HEK293 (cell line): ENCODE results near the gene ZNF608.

ENCODE experiments used
- BCL11B ChIP-seq: fragments of 450-650 bp; formaldehyde crosslinking; IDR thresholded peaks from 2 replicates; pipeline ENCODE4 v1.5.1; 2016; ENCODE audit warnings: low read depth, missing biosample characterization, missing genetic modification characterization
- KLF1 ChIP-seq: fragments of 450-650 bp; formaldehyde crosslinking; IDR thresholded peaks from 2 replicates; pipeline ENCODE4 v1.5.1; 2016; ENCODE audit warnings: missing biosample characterization, missing genetic modification characterization
- KLF10 ChIP-seq: fragments of 450-650 bp; IDR thresholded peaks from 2 replicates; pipeline ENCODE4 v1.5.1; 2018; ENCODE audit warnings: missing biosample characterization, mild to moderate bottlenecking, missing genetic modification characterization
- MYNN ChIP-seq: fragments of 450-650 bp; formaldehyde crosslinking; IDR thresholded peaks from 2 replicates; pipeline ENCODE4 v1.5.1; 2016; ENCODE audit warnings: missing biosample characterization, missing genetic modification characterization, borderline replicate concordance
- MZF1 ChIP-seq: fragments of 450-650 bp; formaldehyde crosslinking; IDR thresholded peaks from 2 replicates; pipeline ENCODE4 v1.5.1; 2017; ENCODE audit warnings: missing biosample characterization, missing genetic modification characterization, borderline replicate concordance
- OSR2 ChIP-seq: fragments of 450-650 bp; formaldehyde crosslinking; IDR thresholded peaks from 2 replicates; pipeline ENCODE4 v1.5.1; 2016; ENCODE audit warnings: missing biosample characterization, missing genetic modification characterization
- SP2 ChIP-seq: fragments of 450-650 bp; formaldehyde crosslinking; IDR thresholded peaks from 2 replicates; pipeline ENCODE4 v1.5.1; 2016; ENCODE audit warnings: missing biosample characterization, missing genetic modification characterization
- ZBTB1 ChIP-seq: fragments of 450-650 bp; formaldehyde crosslinking; IDR thresholded peaks from 2 replicates; pipeline ENCODE4 v1.5.1; 2016; ENCODE audit warnings: missing biosample characterization, missing genetic modification characterization
- ZBTB17 ChIP-seq: fragments of 450-650 bp; formaldehyde crosslinking; IDR thresholded peaks from 2 replicates; pipeline ENCODE4 v1.5.1; 2016; ENCODE audit warnings: missing biosample characterization, missing genetic modification characterization
- ZBTB21 ChIP-seq: fragments of 450-650 bp; formaldehyde crosslinking; IDR thresholded peaks from 2 replicates; pipeline ENCODE4 v1.5.1; 2017; ENCODE audit warnings: missing biosample characterization, missing genetic modification characterization
- ZBTB6 ChIP-seq: fragments of 450-650 bp; formaldehyde crosslinking; IDR thresholded peaks from 2 replicates; pipeline ENCODE4 v1.5.1; 2017; ENCODE audit warnings: missing biosample characterization, missing genetic modification characterization
- ZNF132 ChIP-seq: fragments of 450-650 bp; formaldehyde crosslinking; IDR thresholded peaks from 2 replicates; pipeline ENCODE4 v1.5.1; 2017; ENCODE audit warnings: missing biosample characterization, missing genetic modification characterization, borderline replicate concordance
- ZNF184 ChIP-seq: fragments of 450-650 bp; IDR thresholded peaks from 2 replicates; pipeline ENCODE4 v1.5.1; 2018; ENCODE audit warnings: missing biosample characterization, mild to moderate bottlenecking, missing genetic modification characterization
- ZNF2 ChIP-seq: fragments of 450-650 bp; formaldehyde crosslinking; IDR thresholded peaks from 2 replicates; pipeline ENCODE4 v1.5.1; 2016; ENCODE audit warnings: missing biosample characterization, missing genetic modification characterization
- ZNF202 ChIP-seq: fragments of 450-650 bp; formaldehyde crosslinking; IDR thresholded peaks from 2 replicates; pipeline ENCODE4 v1.5.1; 2016; ENCODE audit warnings: missing biosample characterization, missing genetic modification characterization, borderline replicate concordance
- ZNF324 ChIP-seq: fragments of 450-650 bp; formaldehyde crosslinking; IDR thresholded peaks from 2 replicates; pipeline ENCODE4 v1.5.1; 2016; ENCODE audit warnings: missing biosample characterization, missing genetic modification characterization
- ZNF366 ChIP-seq: fragments of 450-650 bp; formaldehyde crosslinking; conservative IDR thresholded peaks from 2 replicates; pipeline ENCODE4 v1.5.1; 2016; ENCODE audit warnings: missing biosample characterization, missing genetic modification characterization
- ZNF391 ChIP-seq: fragments of 450-650 bp; formaldehyde crosslinking; IDR thresholded peaks from 2 replicates; pipeline ENCODE4 v1.5.1; 2016; ENCODE audit warnings: low read depth, missing biosample characterization, missing genetic modification characterization, borderline replicate concordance
- ZNF449 ChIP-seq: fragments of 450-650 bp; formaldehyde crosslinking; IDR thresholded peaks from 2 replicates; pipeline ENCODE4 v1.5.1; 2017; ENCODE audit warnings: missing biosample characterization, mild to moderate bottlenecking, missing genetic modification characterization, moderate library complexity
- ZNF561 ChIP-seq: fragments of 450-650 bp; IDR thresholded peaks from 2 replicates; pipeline ENCODE4 v1.5.1; 2018; ENCODE audit warnings: missing biosample characterization, missing genetic modification characterization, borderline replicate concordance
- ZNF654 ChIP-seq: fragments of 450-650 bp; formaldehyde crosslinking; IDR thresholded peaks from 2 replicates; pipeline ENCODE4 v1.5.1; 2016; ENCODE audit warnings: low read depth, missing biosample characterization, missing genetic modification characterization
- ZNF843 ChIP-seq: fragments of 450-650 bp; formaldehyde crosslinking; IDR thresholded peaks from 2 replicates; pipeline ENCODE4 v1.5.1; 2016; ENCODE audit warnings: missing biosample characterization, missing genetic modification characterization
- ZSCAN23 ChIP-seq: fragments of 450-650 bp; formaldehyde crosslinking; IDR thresholded peaks from 2 replicates; pipeline ENCODE4 v1.5.1; 2016; ENCODE audit warnings: missing biosample characterization, missing genetic modification characterization
- TF ChIP-seq, protein P1 (sequence below): fragments of 450-650 bp; formaldehyde crosslinking; IDR thresholded peaks from 2 replicates; pipeline ENCODE4 v1.5.1; 2016; ENCODE audit warnings: missing biosample characterization, missing genetic modification characterization
- TF ChIP-seq, protein P2 (sequence below): fragments of 450-650 bp; formaldehyde crosslinking; IDR thresholded peaks from 2 replicates; pipeline ENCODE4 v1.5.1; 2016; ENCODE audit warnings: missing biosample characterization, missing genetic modification characterization
- TF ChIP-seq, protein P3 (sequence below): fragments of 450-650 bp; formaldehyde crosslinking; IDR thresholded peaks from 2 replicates; pipeline ENCODE4 v1.5.1; 2016; ENCODE audit warnings: missing biosample characterization, missing genetic modification characterization, low read depth
- TF ChIP-seq, protein P4 (sequence below): fragments of 450-650 bp; formaldehyde crosslinking; IDR thresholded peaks from 2 replicates; pipeline ENCODE4 v1.5.1; 2016; ENCODE audit warnings: missing biosample characterization, missing genetic modification characterization
- TF ChIP-seq, protein P5 (sequence below): fragments of 450-650 bp; formaldehyde crosslinking; IDR thresholded peaks from 2 replicates; pipeline ENCODE4 v1.5.1; 2016; ENCODE audit warnings: missing biosample characterization, missing genetic modification characterization

The ZNF608 gene

DNA sequence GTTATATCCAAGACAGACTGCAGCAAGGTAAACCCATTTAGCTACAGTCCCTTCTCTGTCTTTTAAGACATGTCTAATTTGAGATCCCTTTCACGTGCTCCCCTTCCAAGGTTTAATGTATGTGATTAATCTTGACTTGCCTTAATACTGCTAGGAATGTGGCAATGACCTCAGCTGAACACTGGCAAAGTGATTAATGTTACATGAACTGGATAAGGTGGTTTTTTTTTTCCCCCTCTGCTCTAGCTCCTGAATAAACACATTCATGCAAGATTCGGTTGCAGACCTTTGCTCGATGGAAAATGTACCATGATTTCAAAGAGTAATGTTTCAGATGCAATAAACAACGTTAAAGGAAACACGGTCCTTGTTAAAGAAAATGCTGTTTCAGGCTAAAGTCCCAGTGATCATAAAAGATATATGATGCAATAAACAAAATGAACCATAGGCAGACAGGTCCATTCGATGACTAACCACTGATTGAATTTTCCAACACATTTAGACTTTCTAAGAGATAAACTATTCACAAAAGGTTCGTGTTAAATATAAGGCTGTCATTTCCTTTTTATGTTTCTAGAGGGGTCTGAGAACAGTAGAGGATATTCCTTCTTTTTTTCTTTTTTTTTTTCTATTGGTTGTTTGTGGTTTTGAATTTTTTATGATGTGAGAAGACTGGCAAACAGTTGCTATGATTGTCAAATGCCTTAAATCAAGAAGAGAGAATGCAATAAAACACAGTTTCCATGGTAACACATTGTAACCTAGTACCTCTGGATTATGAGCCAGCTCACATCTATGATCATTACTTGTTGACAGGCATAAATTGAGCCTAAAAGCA is 44.7 kb upstream of the ZNF608 start (continued):
- TF ChIP-seq ZNF843 (tag by site-specific recombination) = peak; percentile 88
- peak; percentile 77 for TF ChIP-seq ZNF366 (tag by site-specific recombination)
- no peak for TF ChIP-seq ZNF132 (tag by site-specific recombination)
- peak; percentile 92 for TF ChIP-seq ZBTB17 (tag by site-specific recombination)
- TF ChIP-seq SP2 (tag by site-specific recombination) = no peak
- TF ChIP-seq, protein P1, sequence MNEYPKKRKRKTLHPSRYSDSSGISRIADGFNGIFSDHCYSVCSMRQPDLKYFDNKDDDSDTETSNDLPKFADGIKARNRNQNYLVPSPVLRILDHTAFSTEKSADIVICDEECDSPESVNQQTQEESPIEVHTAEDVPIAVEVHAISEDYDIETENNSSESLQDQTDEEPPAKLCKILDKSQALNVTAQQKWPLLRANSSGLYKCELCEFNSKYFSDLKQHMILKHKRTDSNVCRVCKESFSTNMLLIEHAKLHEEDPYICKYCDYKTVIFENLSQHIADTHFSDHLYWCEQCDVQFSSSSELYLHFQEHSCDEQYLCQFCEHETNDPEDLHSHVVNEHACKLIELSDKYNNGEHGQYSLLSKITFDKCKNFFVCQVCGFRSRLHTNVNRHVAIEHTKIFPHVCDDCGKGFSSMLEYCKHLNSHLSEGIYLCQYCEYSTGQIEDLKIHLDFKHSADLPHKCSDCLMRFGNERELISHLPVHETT = peak; percentile 54
- peak; percentile 97 for TF ChIP-seq MZF1 (tag by site-specific recombination)
- no peak for TF ChIP-seq KLF1 (tag by site-specific recombination)
- peak; percentile 93 for TF ChIP-seq ZNF561 (tag by site-specific recombination)
- TF ChIP-seq ZNF449 (tag by site-specific recombination) = peak; percentile 37; the same call in 1 of the 2 replicates
- TF ChIP-seq ZBTB21 = peak; percentile 51; the same call in 1 of the 2 replicates
- peak; percentile 59; the same call in 1 of the 2 replicates for TF ChIP-seq MYNN
- peak; percentile 10; the same call in 1 of the 2 replicates for TF ChIP-seq ZNF654
- TF ChIP-seq ZNF184 (tag by site-specific recombination) = peak; percentile 32
- TF ChIP-seq, protein P2, sequence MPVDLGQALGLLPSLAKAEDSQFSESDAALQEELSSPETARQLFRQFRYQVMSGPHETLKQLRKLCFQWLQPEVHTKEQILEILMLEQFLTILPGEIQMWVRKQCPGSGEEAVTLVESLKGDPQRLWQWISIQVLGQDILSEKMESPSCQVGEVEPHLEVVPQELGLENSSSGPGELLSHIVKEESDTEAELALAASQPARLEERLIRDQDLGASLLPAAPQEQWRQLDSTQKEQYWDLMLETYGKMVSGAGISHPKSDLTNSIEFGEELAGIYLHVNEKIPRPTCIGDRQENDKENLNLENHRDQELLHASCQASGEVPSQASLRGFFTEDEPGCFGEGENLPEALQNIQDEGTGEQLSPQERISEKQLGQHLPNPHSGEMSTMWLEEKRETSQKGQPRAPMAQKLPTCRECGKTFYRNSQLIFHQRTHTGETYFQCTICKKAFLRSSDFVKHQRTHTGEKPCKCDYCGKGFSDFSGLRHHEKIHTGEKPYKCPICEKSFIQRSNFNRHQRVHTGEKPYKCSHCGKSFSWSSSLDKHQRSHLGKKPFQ (tag by site-specific recombination) = 0 out of 2 replicates have a peak, but pooled peaks have one; percentile 7
- TF ChIP-seq, protein P3, sequence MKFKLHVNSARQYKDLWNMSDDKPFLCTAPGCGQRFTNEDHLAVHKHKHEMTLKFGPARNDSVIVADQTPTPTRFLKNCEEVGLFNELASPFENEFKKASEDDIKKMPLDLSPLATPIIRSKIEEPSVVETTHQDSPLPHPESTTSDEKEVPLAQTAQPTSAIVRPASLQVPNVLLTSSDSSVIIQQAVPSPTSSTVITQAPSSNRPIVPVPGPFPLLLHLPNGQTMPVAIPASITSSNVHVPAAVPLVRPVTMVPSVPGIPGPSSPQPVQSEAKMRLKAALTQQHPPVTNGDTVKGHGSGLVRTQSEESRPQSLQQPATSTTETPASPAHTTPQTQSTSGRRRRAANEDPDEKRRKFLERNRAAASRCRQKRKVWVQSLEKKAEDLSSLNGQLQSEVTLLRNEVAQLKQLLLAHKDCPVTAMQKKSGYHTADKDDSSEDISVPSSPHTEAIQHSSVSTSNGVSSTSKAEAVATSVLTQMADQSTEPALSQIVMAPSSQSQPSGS (tag by site-specific recombination) = peak; percentile 80; the same call in 1 of the 2 replicates
- TF ChIP-seq, protein P4, sequence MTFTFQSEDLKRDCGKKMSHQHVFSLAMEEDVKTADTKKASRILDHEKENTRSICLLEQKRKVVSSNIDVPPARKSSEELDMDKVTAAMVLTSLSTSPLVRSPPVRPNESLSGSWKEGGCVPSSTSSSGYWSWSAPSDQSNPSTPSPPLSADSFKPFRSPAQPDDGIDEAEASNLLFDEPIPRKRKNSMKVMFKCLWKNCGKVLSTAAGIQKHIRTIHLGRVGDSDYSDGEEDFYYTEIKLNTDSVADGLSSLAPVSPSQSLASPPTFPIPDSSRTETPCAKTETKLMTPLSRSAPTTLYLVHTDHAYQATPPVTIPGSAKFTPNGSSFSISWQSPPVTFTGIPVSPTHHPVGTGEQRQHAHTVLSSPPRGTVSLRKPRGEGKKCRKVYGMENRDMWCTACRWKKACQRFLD = no peak
- peak; percentile 58; the same call in 1 of the 2 replicates for TF ChIP-seq ZBTB1 (tag by site-specific recombination)
- TF ChIP-seq OSR2 (tag by site-specific recombination) = peak; percentile 85
- TF ChIP-seq ZNF202 = no peak
- TF ChIP-seq KLF10 (tag by site-specific recombination) = peak; percentile 85
- peak; percentile 46; the same call in 1 of the 2 replicates for TF ChIP-seq ZSCAN23 (tag by site-specific recombination)
- TF ChIP-seq ZBTB6 (tag by site-specific recombination) = peak; percentile 86
- TF ChIP-seq ZNF324 (tag by site-specific recombination) = peak; percentile 46; the same call in 1 of the 2 replicates
- TF ChIP-seq, protein P5, sequence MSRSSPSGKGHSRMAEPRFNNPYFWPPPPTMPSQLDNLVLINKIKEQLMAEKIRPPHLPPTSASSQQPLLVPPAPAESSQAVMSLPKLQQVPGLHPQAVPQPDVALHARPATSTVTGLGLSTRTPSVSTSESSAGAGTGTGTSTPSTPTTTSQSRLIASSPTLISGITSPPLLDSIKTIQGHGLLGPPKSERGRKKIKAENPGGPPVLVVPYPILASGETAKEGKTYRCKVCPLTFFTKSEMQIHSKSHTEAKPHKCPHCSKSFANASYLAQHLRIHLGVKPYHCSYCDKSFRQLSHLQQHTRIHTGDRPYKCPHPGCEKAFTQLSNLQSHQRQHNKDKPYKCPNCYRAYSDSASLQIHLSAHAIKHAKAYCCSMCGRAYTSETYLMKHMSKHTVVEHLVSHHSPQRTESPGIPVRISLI (tag by site-specific recombination) = peak; percentile 94
- TF ChIP-seq ZNF2 (tag by site-specific recombination) = peak; percentile 73; the same call in 1 of the 2 replicates
- TF ChIP-seq BCL11B (tag by site-specific recombination) = peak; percentile 28; the same call in 1 of the 2 replicates
- TF ChIP-seq ZNF391 (tag by site-specific recombination) = peak; percentile 89; the same call in 1 of the 2 replicates
